GM12873 (cell line): Measurements from ENCODE around the gene MED15.

Source experiments
- CTCF ChIP-seq: IDR thresholded peaks from 2 replicates; pipeline ENCODE4 v1.5.1; 2012; ENCODE audit warnings: low read depth, mild to moderate bottlenecking, moderate library complexity, low read length, control low read depth; ENCODE audit not compliant: insufficient read depth; ENCODE audit errors: missing control alignments

MED15 gene

GRCh38 chr22:20629401-20629800 lies 122.0 kb downstream of the MED15 start:
- no peak for TF ChIP-seq CTCF

GRCh38 chr22:20630873-20631617 lies 123.6 kb downstream of the MED15 start:
- TF ChIP-seq CTCF: no peak

DNA sequence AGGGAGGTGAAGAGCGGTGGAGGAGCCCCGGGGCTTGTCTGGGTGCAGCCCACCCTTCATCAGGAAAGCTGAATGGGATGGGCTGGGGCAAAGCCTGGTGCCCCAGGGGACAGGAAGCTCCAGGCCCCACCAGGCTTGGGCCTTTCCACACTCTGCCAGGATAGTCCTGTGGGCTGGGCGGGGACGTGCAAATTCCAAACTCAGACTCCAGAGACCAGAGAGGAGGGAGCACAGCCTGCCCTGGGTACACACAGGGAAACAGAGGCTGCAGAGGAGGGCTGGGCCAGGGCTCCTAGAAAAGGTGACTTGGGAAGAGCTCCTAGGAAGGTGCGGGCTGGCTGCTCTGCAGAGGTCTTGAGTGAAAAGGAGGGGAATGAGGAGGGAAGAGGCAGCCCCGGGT lies 124.7 kb downstream of the MED15 start:
- TF ChIP-seq CTCF: no peak

DNA sequence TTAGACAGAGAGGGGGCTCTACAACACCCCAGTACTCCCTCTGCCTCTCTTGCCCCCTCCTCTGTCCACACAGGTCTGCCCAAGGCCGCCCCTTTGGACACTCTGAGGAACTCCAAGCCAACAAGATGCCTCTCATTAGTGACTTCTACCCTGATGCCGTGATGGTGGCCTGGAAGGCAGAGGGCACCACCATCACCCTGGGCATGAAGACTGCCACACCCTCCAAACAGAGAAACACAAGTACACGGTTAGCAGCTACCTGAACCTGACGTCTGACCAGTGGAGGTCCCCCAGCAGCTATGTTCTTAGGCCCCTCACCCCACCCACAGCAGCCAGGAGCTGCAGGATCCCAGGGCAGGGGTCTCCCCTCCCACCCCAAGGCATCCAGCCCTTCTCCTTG lies 125.1 kb downstream of the MED15 start:
- no peak for TF ChIP-seq CTCF

DNA sequence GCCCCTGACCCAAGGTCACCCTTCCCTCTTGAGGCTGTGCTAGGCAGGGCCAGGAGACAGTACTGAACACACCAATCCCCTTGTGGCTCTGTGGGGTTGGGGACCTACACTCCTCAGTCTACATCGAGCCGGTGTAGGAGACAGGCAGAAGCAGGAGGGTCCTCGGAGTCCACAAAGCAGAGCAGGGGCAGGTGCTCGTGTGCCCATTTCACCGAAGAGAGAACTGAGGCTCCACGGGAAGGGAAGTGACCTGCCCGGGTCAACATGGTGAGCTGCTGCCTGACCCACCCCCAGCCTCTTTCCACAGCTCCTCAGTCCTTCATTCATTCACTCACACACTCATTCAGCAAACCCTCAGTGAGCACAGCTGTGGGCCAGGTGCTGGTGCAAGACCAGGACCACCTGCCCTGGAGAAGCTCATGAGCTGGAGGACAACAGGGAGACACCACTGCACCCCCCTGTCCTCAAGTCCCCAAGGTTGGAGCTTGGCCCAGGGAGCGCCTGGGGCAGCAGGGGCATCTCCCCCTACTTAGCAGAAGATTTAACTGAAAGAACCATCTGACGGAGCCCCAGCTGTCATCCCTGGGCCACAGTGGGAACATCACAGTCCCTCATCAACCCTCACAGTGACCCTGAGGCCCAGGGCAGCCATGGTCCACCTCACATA lies 127.3 kb downstream of the MED15 start:
- no peak for TF ChIP-seq CTCF

DNA sequence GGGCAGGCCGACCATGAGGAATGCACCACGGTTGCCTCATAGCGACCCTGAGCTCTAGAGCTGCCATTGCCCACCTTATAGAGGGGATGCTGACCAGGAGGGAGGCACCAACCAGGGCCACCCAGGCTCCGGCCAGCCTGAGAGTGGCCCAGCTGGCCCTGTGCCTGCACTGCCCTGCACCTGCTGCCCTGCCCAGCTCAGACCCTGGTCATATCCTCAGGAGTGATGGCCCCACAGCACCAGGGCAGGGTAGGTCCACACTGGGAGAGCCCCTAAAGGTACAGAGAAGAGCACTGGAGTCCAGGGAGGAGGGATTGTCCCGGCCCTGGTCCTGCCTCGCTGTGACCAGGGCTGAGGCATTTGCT lies 127.8 kb downstream of the MED15 start:
- no peak for TF ChIP-seq CTCF

GRCh38 chr22:20636075-20636812 lies 128.8 kb downstream of the MED15 start:
- TF ChIP-seq CTCF: no peak
